Fibroblast of the conjunctiva (primary cell): Measurements from ENCODE around the gene LRPPRC.
"Not testable (repeated sequence)": the region's sequence is repeated elsewhere in the genome, so short reads cannot be mapped to it uniquely, and the experiment has no call there.

Source experiments
- DNase-seq: peaks from one replicate; pipeline ENCODE4 v3.0.0-alpha.2; 2010; ENCODE audit warnings: low read depth

Gene LRPPRC

GRCh38 chr2:43977677-43978375 lies 18.0 kb downstream of the LRPPRC start:
- no peak for DNase-seq

DNA sequence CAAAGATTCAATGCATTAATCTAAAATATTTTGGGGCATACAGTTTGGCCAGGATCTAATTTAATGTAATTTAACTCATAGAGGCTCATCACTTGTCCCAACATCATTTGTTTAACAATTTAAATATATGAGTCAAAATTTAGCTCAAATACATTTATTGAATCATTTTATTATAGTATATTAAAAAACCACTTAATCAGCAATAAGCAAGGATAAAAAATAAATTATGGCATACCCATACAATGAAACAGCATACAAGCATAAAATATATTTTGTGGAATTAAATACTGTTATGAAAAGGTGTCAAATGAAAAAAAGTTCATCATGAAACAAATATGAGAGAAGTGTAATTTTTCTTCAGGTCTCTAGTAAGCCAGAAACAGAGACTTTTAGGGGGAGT lies 34.9 kb downstream of the LRPPRC start:
- DNase-seq, result no peak

DNA sequence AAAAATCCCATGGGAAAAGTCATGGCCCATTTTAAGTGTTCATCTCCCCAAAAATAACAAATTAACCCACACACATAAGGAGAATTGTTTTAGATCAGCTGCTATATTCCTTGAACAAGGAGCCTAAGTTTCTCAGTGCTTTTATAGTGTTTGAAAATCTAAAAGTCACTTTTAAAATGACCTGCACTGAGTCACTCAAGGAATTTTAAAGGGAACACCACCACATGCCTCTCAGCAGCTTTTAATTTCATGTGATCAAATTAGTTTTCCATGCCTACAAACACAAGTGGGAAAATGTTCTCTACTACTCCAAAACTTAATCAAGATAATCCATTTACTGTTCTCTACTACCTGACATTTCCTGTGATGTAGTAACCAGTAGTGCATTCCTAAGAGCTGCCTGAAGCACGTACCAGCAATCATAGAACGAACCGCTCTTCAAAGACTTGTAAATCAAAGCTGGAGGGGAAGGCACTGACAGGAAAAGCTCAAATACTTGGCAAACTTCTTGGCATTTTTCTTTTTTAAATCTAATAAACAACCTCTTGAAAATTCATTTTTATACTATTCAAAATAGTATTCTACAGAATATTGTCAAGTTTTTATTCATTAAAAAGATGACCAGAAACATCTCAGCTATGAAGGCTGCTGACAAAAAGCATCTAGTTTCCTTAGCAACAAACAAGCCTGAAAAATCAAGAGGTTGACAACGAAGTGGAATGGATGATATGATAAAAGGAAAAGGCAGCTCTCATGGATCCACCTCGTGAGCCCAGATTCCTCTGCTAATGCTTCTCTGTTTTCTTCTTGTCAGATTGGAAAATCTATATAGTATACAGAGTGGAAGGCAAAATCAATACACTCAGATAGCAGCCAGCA lies 37.2 kb downstream of the LRPPRC start:
- no peak for DNase-seq

GRCh38 chr2:43950383-43951008 lies 45.3 kb downstream of the LRPPRC start:
- DNase-seq, result peak; percentile 13

- no peak for DNase-seq
Observed at GRCh38 chr2:43948370-43948769, 47.4 kb downstream of the LRPPRC start.

DNA sequence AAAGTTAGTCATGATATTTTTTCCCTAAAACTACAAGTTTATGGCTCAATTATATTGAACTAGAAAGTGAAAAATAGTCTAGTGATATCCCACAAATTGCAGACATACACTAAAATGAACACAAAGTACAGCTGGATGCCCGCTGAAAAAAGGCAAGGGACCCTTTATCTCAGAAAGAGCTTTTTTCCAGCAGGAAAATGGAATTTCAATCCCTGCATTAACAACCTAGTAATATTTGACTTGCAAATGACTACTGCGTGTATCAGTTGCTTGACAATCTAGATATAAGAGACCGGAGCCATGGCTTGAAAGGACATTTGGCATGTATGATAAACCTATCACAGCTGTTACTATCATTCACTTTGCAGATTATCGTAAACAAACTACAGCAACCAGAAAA lies 49.1 kb downstream of the LRPPRC start:
- DNase-seq, result no peak

DNA sequence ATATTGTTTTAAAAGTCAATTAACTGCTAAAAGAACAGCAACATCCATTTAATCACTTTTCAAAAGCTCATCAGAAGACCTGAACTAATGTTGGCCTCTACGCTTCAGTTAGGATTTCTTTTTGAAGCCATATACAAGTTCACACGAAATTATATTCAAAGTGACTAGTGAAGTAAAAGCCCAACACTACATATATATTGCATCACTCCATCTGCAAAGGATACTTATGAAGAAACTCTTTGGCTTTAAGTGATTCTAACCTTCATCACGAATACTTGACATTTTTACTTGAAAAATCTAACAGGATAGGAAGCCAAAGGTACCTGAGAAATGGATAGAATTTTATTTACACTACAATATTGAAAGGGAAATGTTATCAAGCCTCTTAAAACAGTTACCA lies 50.4 kb downstream of the LRPPRC start:
- DNase-seq, result no peak

- DNase-seq, result no peak
Observed at GRCh38 chr2:43944915-43945314, 50.9 kb downstream of the LRPPRC start.

DNA sequence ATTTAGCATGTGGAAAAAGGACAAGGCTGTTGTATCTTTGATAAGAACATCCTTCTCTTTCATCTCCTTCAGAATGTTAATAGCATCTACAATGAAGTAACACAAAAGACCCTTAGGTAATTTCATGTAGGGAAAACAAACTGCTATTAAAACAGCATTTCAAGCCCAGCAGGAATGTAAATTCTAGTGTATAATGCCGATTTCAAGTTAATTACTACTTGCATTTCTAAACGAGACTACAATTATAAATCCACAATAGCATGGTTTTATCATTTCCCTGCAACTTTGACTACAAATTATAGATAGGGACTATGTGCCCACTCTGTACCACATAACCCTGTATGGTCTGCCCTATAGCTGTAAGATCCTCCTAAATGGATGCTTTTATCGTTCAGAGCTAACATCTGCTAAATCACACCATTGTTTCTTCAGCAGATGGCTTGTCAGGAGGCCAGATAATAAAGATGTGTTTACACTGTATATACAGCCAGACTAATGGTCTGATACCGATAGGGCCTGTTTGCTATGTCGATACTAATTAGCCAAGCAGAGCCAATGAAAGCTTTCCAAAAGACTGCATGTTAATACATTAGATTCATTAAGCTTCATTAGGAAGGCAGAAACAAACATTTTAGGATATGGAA lies 51.9 kb downstream of the LRPPRC start:
- DNase-seq, result no peak

DNA sequence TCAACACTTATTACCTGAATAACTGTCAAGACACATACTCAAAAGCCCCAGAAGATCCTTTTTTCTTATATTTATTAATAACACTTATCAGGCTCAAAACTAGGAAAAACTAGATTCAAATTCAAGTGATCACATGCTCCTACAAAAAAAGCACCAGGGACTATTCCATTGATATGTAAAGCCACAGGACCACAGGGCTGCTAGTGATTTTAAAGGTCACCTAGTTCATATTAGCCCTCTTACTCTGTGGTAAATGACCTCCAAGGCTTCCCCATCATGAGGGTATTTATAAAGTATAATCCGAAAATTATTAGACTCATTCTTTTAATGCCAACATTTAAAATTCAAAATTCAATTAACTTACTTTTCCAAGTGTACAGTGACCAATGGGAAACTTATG lies 52.5 kb downstream of the LRPPRC start:
- DNase-seq, result no peak

DNA sequence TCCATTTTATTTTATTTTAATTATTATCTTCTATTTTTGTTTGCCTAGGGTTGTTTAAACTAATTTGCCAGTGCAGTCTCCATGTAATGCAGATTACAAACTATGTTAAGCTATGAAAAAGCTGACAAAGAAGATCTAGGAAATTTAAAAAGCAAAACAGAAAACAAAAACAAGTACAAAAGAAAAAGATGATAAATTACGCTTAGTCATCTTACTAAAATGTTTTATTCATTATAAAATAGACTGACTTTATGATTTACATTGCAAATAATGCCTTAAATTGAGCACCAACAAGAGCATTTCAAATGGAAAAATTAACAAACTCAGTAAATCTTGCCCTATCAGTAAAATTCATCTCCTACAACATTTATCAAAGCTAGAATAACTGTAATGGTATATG lies 52.9 kb downstream of the LRPPRC start:
- DNase-seq, result no peak

DNA sequence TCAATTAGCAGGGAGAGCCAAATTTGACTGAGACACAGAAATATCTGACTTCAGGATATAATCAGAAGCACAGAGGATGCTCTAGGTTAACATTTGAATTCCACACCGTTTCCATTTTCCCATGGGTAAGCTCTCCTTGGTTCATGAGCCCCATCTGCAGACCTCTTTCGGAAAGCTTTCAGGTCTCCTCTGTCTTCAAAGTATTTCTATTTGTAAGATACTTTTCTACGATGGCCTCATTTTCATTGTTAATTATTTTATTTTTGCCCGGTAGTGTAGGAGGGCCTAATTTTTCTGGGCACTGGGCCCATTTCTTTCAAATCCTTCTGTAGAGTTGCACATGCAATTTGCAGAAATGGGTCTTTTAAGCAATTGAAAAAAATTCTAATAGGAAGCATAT lies 53.8 kb downstream of the LRPPRC start:
- peak; percentile 5 for DNase-seq

DNA sequence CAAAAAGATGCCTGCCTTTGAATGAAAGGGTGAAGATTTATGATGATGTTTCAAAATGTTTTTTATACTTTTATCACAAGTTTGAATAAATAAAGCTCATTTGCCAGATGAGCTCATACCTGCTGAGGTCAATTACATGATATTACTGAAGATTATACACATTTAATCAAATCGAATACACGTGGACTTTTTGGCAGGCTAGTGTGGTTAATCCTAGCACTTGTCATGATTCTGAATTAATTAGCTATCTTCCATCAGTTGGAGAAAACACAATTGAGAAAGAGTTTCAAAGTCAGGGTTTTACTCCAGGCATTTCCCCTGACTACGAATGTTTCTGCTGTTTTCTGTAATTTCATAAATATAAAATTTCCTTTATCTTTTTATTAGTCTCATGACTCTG lies 54.4 kb downstream of the LRPPRC start:
- no peak for DNase-seq

- no peak for DNase-seq
Observed at GRCh38 chr2:43939695-43940256, 56.0 kb downstream of the LRPPRC start.

DNA sequence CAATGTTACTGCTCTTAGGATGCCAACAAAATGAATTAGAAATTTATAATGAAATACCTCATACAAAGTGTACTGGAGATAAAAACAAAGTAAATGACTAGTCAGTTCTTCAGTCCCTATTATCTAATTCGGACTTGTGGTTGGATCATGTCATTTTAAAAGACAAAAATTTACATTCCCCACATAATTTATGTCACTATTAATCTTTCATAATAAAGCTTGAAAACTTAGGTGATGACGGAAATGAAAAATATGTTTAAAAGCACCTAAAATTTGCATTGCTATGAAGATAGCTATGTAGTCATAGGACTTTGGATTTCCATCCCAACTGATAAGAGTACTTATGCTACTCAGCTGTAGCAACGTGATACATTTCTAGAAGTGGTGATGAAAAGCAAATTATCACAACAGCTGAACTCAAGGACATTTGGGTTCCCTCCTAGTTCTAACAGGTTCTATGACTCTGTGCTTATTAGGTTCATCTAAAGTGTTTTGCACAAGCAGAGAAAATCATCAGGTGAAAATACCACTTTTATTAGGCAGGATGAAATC lies 58.4 kb downstream of the LRPPRC start:
- no peak for DNase-seq

DNA sequence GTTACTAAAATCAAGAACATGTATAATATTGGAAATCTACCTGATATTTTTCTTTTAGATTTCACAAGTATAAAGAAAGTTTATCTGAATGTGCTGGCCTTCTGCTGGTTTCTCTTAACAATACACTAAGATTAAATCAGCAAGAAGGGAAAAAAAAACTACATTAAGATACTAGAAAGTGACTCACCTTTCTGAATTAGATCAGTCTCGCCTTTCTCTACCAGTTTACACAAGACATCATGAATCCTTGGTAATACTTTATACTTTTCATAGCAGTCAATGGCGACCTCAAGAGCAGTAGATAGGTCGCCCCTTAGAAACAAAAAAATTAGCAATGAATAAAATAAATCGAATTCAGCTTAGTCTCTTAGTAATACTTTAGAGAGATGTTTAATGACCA lies 61.2 kb downstream of the LRPPRC start:
- DNase-seq, result no peak

DNA sequence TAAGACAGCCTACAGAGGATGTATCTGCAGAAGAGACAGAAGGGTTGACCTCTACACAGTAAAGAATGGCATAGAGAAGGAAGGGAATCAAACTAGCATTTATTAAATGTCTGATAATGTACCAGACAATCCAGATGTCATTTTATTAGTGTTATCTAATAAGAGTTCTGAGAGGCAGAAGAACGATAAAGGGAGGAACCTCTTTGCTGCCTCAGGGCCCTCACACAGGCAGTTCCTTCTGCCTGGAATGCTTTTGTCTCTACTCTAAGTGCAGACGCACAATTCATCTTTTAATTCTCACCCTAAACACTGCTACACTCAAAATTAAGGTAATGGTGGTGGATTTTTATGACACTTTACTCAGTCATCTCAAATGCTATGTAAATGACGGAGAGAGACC lies 64.5 kb downstream of the LRPPRC start:
- no peak for DNase-seq

DNA sequence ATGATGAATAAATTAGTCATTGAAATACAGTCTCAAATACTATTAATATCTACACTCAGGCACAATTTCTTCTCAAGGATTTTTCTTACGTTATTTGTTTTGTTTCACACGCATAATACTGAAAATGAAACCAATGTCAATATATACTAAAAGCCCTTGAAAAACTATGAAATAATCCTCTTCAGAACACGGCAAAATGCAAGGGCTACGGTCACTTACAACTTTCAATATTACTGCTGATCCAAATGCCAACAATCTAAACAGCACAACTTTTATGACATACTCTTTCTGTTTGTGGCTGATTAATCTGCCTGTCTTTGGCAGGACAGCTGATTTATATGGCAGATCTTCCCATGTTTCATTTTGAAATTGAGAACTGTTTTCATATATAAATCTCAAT lies 68.3 kb downstream of the LRPPRC start:
- no peak for DNase-seq

- no peak for DNase-seq
Observed at GRCh38 chr2:43925431-43925830, 70.4 kb downstream of the LRPPRC start.

- no peak for DNase-seq
Observed at GRCh38 chr2:43924463-43924862, 71.3 kb downstream of the LRPPRC start.

DNA sequence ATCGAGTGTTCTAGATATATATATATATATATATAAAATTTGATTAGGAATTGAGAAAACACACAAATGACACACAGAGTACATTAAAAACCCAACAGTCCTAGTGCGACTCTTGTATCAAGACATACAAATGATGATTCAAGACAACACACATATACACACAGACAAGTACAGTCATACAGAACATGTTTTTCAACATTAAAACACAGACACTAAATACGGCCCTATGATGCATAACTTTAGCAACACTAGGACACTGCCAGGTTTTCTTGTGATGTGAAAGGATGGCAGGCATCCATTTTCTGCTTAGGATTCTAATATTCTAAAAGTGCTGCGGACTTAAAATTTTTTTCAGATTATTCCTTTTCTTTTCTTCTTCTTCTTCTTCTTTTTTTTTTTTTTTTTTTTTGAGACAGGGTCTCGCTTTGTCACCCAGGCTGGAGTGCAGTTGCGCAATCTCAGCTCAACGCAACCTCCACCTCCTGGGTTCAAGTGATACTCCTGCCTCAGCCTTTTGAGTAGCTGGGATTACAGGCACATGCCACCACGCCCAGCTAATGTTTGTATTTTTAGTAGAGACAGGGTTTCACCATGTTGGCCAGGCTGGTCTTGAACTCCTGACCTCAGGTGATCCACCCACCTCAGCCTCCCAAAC lies 84.5 kb downstream of the LRPPRC start:
- not testable (repeated sequence) for DNase-seq
